Lower leg skin (tissue), 3 donors: ENCODE measurements around the gene POLR2L.

Experiments used
- POLR2A ChIP-seq, 2 donors: fragments of 450-650 bp; IDR thresholded peaks; one replicate each; pipeline ENCODE4 v1.6.1; 2016 to 2017; ENCODE audit warnings: antibody characterized with exemption in 2 of 2, mild to moderate bottlenecking in 1 of 2, moderate library complexity in 1 of 2
- TF ChIP-seq, protein P1 (sequence below), 3 donors: fragments of 450-650 bp; IDR thresholded peaks; one replicate each; pipeline ENCODE4 v1.5.1; 2016; ENCODE audit warnings: antibody characterized with exemption in 3 of 3, mild to moderate bottlenecking in 3 of 3, moderate library complexity in 2 of 3

GRCh38 chr11:802018-802617 lies 40.2 kb downstream of the POLR2L start:
- TF ChIP-seq, protein P1, sequence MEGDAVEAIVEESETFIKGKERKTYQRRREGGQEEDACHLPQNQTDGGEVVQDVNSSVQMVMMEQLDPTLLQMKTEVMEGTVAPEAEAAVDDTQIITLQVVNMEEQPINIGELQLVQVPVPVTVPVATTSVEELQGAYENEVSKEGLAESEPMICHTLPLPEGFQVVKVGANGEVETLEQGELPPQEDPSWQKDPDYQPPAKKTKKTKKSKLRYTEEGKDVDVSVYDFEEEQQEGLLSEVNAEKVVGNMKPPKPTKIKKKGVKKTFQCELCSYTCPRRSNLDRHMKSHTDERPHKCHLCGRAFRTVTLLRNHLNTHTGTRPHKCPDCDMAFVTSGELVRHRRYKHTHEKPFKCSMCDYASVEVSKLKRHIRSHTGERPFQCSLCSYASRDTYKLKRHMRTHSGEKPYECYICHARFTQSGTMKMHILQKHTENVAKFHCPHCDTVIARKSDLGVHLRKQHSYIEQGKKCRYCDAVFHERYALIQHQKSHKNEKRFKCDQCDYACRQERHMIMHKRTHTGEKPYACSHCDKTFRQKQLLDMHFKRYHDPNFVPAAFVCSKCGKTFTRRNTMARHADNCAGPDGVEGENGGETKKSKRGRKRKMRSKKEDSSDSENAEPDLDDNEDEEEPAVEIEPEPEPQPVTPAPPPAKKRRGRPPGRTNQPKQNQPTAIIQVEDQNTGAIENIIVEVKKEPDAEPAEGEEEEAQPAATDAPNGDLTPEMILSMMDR (IDR thresholded peaks at IDR 0.05): no peak
- no peak for TF ChIP-seq POLR2A (IDR thresholded peaks at IDR 0.05)
